ENCODE data around the gene LRRFIP1.
"Not testable (repeated sequence)": the region's sequence is repeated elsewhere in the genome, so short reads cannot be mapped to it uniquely, and the experiment has no call there.

The LRRFIP1 gene

GRCh38 chr2:237779521-237779920, 152.1 kb downstream of the LRRFIP1 start:
- no peak for DNase-seq (ENCODE audit: low read depth)

GRCh38 chr2:237782181-237782580, 154.8 kb downstream of the LRRFIP1 start:
- DNase-seq (ENCODE audit: low read depth): no peak

GRCh38 chr2:237783678-237784077, 156.3 kb downstream of the LRRFIP1 start:
- DNase-seq (ENCODE audit: low read depth): not testable (repeated sequence)

- DNase-seq (ENCODE audit: low read depth): no peak
Observed at GRCh38 chr2:237786936-237787335, 159.5 kb downstream of the LRRFIP1 start.

GRCh38 chr2:237790353-237790752, 163.0 kb downstream of the LRRFIP1 start:
- DNase-seq (ENCODE audit: low read depth): no peak

GRCh38 chr2:237791977-237792727, 164.8 kb downstream of the LRRFIP1 start:
- no peak for DNase-seq (ENCODE audit: low read depth)

GRCh38 chr2:237797253-237797652, 169.9 kb downstream of the LRRFIP1 start:
- DNase-seq (ENCODE audit: low read depth): no peak

- DNase-seq (ENCODE audit: low read depth): no peak
Observed at GRCh38 chr2:237798236-237799059, 171.1 kb downstream of the LRRFIP1 start, which contains the start of gene RBM44. Gene RBM44, plus strand, starts transcription at chr2:237798779. Its CDS starts 14,831 bp downstream, at chr2:237813610.

GRCh38 chr2:237799060-237799428, 171.7 kb downstream of the LRRFIP1 start:
- DNase-seq (ENCODE audit: low read depth): no peak

- DNase-seq (ENCODE audit: low read depth): no peak
Observed at GRCh38 chr2:237801466-237801865, 174.1 kb downstream of the LRRFIP1 start.

- DNase-seq (ENCODE audit: low read depth): no peak
Observed at GRCh38 chr2:237806334-237806733, 178.9 kb downstream of the LRRFIP1 start.

- DNase-seq (ENCODE audit: low read depth): no peak
Observed at GRCh38 chr2:237815637-237816036, 188.2 kb downstream of the LRRFIP1 start.

GRCh38 chr2:237816531-237816930, 189.1 kb downstream of the LRRFIP1 start:
- no peak for DNase-seq (ENCODE audit: low read depth)

- DNase-seq (ENCODE audit: low read depth): no peak
Observed at GRCh38 chr2:237818066-237818473, 190.7 kb downstream of the LRRFIP1 start.

- no peak for DNase-seq (ENCODE audit: low read depth)
Observed at GRCh38 chr2:237819231-237819630, 191.8 kb downstream of the LRRFIP1 start.

GRCh38 chr2:237820421-237820820, 193.0 kb downstream of the LRRFIP1 start:
- DNase-seq (ENCODE audit: low read depth): no peak

GRCh38 chr2:237823544-237823943, 196.2 kb downstream of the LRRFIP1 start:
- no peak for DNase-seq (ENCODE audit: low read depth)

GRCh38 chr2:237824085-237824484, 196.7 kb downstream of the LRRFIP1 start:
- DNase-seq (ENCODE audit: low read depth): no peak

GRCh38 chr2:237827421-237827987, 200.1 kb downstream of the LRRFIP1 start:
- no peak for DNase-seq (ENCODE audit: low read depth)
